GM18502 (cell line): Measurements from ENCODE around the gene ZNF37A.
"Not testable (repeated sequence)": the region's sequence is repeated elsewhere in the genome, so short reads cannot be mapped to it uniquely, and the experiment has no call there.

ENCODE experiments used
- ATAC-seq: cut with Tn5 transposase; IDR thresholded peaks from one replicate; pipeline ENCODE4 v1.9.1; 2021; ENCODE audit warnings: mild to moderate bottlenecking; ENCODE audit not compliant: unreplicated experiment, poor library complexity

ZNF37A gene

DNA sequence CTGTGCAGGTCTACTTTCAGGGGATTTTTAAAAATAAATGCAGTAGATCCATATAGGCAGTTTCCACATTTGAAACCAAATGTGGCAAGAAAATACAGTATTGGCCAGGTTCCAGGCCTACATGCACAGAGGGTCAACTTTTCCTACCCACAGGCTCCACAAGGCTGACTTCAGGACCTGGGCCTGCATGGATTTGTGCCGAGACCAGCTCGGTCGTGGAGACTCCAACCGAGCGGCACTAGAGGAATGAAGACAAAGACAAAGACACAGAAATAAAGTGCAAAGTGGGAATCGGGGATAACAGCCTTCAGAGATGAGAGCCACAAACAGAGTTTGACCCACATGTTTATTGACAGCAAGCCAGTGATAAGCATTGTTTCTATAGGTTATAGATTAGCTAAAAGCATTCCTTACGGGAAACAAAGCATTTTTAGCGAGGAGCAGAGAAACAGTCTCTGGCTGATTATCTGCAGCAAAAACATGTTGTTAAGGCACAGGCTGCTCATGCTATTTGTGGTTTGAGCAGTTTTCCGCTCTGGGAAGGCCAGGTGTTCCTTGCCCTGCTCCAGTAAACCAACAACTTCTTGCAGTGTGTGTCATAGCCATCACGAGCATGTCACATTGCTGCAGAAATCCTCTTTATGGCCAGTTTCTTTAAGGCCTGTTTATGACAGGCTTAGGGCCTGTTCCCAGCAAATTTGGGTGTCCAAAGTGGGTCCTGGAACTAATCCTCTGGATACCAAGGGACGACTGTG, 52.6 kb downstream of the ZNF37A start:
- ATAC-seq, result no peak

DNA sequence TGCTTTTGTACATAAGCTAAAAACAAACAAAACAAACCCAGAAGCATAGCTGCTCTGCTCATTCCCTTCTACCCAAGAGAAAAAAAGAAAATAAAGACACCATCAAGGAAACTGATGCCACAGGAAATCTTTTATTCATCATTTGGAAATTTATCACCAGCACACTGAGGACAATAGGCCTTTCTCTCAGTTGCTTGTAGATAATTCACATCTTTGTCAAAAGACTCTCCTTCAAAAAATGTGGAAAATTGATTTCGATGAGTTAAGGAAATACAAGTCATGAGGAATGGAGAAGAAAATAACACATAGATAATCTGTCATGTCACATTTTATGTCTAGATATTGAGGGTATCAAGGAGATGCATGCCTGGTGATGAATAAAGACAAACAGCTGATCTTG, 53.5 kb downstream of the ZNF37A start:
- no peak for ATAC-seq

DNA sequence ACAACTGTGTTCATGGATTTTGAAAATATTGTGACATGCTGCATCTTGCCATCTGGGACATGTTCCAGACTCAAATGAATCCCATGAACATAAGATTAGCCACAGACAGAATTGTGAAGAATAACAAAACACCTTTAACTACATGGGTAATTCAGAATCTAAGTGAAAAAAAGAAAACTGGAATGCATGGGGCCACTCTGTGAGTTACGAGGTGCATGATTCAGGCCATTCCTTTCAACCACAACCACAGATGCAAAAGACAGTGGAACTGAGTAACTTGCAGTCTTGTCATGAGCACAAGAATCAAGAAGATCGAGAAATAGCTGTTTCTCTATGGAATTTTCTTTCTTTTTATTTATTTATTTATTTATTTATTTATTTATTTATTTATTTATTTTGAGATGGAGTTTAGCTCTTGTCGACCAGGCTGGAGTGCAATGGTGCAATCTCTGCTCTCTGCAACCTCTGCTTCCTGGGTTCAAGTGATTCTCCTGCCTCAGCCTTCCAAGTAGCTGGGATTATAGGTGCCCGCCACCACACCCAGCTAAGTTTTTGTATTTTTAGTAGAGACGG, 56.8 kb downstream of the ZNF37A start:
- not testable (repeated sequence) for ATAC-seq

DNA sequence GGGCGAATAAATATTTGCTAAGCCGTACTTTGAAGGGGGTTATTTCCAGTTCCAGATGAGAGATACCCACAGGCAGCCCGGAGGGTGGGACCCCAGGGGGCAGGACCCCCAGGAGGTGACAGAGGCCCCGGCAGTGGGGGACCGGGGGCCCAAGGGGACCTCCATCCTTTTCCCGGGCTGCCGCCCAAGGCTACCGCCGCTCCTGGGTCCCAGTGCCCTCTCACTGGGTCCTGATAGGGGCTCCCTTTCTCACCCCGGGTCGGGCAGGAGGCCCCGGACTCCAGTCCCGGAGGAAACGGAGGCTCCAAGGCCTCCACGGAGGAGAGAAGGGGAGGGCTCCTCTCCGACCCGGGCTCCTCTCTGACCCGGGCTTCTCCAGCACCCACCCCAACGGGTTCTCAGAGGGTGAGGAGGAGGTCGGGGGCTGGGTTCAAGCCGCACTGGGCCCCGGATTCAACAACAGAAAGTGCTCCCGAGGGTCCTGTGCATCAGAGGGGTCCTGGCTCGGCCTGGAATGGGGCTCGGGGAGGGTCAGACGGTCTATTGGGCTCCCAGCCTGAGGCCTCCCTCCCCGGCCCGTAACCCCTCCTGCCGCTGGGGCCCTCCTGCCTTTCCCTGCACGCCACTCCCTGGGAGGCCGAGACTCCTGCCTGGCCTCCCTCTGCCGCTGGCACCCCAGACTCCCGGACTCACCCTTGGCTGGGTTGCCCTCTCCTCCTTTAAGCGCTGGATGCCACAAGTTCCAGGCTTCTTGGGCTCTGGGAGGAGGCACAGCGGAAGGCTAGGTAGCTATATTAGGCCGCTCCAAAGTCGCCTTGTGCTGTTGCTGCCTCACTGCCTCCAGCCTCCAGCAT, 62.5 kb downstream of the ZNF37A start:
- ATAC-seq, result no peak

DNA sequence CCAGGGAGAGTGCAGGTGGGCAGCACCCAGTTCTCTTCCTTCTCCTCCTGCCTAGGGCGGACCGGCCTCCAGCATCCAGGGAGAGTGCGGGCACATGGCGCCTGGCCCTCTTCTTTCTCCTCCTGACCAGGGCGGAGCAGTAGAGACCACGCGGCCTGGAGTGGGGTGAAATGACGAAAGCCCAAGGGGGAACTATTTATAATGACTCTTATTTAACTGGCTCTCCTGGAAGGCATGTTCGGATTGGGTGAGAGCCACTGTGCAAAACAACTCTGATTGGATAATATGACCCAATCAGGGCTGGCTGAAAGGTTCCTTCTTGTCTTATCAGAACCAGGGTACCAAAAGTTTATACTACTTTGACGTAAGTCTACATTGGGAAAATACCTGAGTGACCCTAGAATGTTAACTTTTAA, 63.1 kb downstream of the ZNF37A start:
- no peak for ATAC-seq

DNA sequence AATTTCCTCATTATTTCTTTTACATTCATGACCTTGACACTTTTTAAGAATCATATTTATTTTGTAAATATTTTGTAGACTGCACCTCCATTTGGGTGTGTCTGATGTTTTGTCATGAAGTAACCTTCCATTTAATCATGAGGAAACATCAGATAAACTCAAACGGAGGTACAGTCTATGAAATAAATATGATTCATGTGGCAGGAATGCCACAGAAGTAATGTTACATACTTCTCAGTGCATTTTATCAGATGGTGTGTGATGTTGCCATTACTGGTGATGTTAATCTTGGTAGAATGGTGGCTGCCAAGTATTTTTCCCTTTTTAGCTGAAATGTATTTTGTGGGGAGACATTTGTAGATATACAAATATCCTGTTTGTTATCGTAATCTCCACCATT, 64.9 kb downstream of the ZNF37A start:
- no peak for ATAC-seq

DNA sequence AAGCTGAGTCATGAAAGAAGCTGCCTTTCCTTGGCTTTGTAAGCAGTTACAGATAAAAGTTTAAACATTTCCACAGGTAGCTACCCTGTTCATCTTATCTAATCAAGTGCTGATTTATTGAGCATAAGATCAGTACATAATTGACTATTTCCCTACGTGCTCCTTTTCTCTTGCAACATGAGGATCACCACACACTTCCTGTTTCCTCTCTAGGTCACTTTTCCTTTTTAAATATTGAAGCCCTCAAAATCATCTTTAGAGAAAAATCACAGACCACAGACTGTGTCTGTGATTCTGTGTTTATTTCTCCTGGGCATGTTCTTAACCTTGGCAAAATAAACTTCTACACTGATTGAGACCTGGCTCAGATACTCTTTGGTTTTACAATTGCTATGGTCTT, 69.5 kb downstream of the ZNF37A start:
- ATAC-seq, result no peak

DNA sequence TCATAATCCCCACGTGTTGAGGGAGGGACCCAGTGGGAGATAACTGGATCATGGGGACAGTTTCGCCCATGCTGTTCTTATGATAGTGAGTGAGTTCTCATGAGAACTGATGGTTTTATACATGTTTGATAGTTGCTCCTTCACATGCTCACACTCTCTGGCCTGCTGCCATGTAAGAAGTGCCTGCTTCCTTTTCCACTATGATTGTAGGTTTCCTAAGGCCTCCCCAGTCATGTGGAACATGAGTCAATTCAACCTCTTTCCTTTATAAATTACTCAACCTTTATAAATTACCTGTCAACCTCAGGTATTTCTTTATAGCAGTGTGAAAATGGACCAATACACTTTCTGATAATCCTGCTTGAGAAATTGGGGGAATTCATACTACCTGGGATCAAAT, 80.2 kb downstream of the ZNF37A start:
- ATAC-seq, result no peak

DNA sequence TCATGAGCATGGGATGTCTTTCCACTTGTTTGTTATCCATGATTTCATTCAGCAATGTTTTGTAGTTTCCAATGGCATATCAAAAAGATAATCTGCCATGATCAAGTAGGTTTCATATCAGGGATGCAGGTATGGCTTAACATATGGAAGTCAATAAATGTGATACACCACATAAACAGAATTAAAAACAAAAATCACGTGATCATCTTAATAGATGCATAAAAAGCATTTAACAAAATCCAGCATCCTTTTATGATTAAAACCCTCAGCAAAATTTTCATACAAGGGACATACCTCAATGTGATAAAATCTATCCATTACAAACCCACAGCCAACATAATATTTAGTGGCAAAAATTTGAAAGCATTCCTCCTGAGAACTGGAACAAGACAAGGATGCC, 90.3 kb downstream of the ZNF37A start:
- ATAC-seq, result no peak
